Muscle of back (tissue), 11 donors: Measurements from ENCODE around the gene XXYLT1. TPM values are rescaled to one million over a fixed set of nuclear protein-coding genes. Genes with fewer than 3 reads are reported as not detected.

Experiments used
- DNase-seq, 3 donors: peaks; one replicate each; pipeline versions ENCODE4 v3.0.0 to v3.0.0-alpha.2; 2013
- polyA plus RNA-seq, 10 donors: library from polyadenylated mRNA; unstranded; fragments of 120-200 nt; gene quantifications; one replicate each; pipeline ENCODE4 v1.2.1, GENCODE V29; 2013; ENCODE audit not compliant: insufficient read length in 10 of 10

Gene XXYLT1
- polyA plus RNA-seq, 10 donors: 17.8 to 32.2 (median 22.8) TPM

GRCh38 chr3:195032106-195032759 is 238.7 kb downstream of the XXYLT1 start:
- DNase-seq: no peak

GRCh38 chr3:195031574-195032003 is 239.4 kb downstream of the XXYLT1 start:
- no peak for DNase-seq

GRCh38 chr3:195030791-195031321 is 240.1 kb downstream of the XXYLT1 start:
- DNase-seq: no peak

- DNase-seq: no peak
These were observed 241.9 kb downstream of the XXYLT1 start for GRCh38 chr3:195028877-195029606.

- no peak for DNase-seq
These were observed 245.1 kb downstream of the XXYLT1 start for GRCh38 chr3:195025884-195026200.

GRCh38 chr3:195025056-195025883 is 245.7 kb downstream of the XXYLT1 start:
- DNase-seq: no peak

GRCh38 chr3:195023989-195024388 is 247.0 kb downstream of the XXYLT1 start:
- no peak for DNase-seq

- no peak for DNase-seq
These were observed 247.4 kb downstream of the XXYLT1 start for GRCh38 chr3:195023576-195023975.

GRCh38 chr3:195021692-195022091 is 249.3 kb downstream of the XXYLT1 start:
- DNase-seq: no peak

GRCh38 chr3:195020921-195021320 is 250.0 kb downstream of the XXYLT1 start:
- DNase-seq: no peak

GRCh38 chr3:195020185-195020584 is 250.8 kb downstream of the XXYLT1 start:
- no peak for DNase-seq

GRCh38 chr3:195019335-195019734 is 251.6 kb downstream of the XXYLT1 start:
- no peak for DNase-seq

Other genes with a start within 250 kb of the XXYLT1 start
- 10 to 100 TPM; 15.9 to 32.6 (median 22.6) TPM for gene ACAP2, start 171.9 kb upstream of the XXYLT1 start, polyA plus RNA-seq